ENCODE data around the gene PDAP1.
"Not testable (repeated sequence)": the region's sequence is repeated elsewhere in the genome, so short reads cannot be mapped to it uniquely, and the experiment has no call there.

Gene PDAP1

GRCh38 chr7:99408379-99409191 is at the start of gene PDAP1, which contains the start of gene BUD31:
TSS of gene PDAP1 (minus strand) at chr7:99408597. CDS start at chr7:99408548, 49 bp downstream.
TSS of gene BUD31 (plus strand) at chr7:99408969. CDS start at chr7:99411093, 2,124 bp downstream.
- peak; percentile 96 to 97 for DNase-seq

GRCh38 chr7:99457650-99458493 is 49.5 kb upstream of the PDAP1 start:
- no peak for DNase-seq

GRCh38 chr7:99457050-99457649 is 48.8 kb upstream of the PDAP1 start:
- DNase-seq = no peak

- DNase-seq = no peak
Measured at GRCh38 chr7:99456288-99456687, 47.9 kb upstream of the PDAP1 start.

- DNase-seq = no peak
Measured at GRCh38 chr7:99455874-99456273, 47.5 kb upstream of the PDAP1 start.

GRCh38 chr7:99453105-99453504 is 44.7 kb upstream of the PDAP1 start:
- DNase-seq = no peak

- no peak for DNase-seq
Measured at GRCh38 chr7:99452541-99452940, 44.1 kb upstream of the PDAP1 start.

- DNase-seq = no peak
Measured at GRCh38 chr7:99451936-99452335, 43.5 kb upstream of the PDAP1 start.

- DNase-seq = no peak
Measured at GRCh38 chr7:99449326-99449725, 40.9 kb upstream of the PDAP1 start.

GRCh38 chr7:99448855-99449254 is 40.5 kb upstream of the PDAP1 start:
- DNase-seq = no peak

GRCh38 chr7:99447943-99448342 is 39.5 kb upstream of the PDAP1 start:
- DNase-seq = peak in 1 of 2 experiments; percentile 47

- no peak for DNase-seq
Measured at GRCh38 chr7:99446096-99446495, 37.7 kb upstream of the PDAP1 start.

GRCh38 chr7:99440195-99440594 is 31.8 kb upstream of the PDAP1 start:
- DNase-seq = no peak

- peak; percentile 93 to 98 for DNase-seq
Measured at GRCh38 chr7:99438573-99439480, 30.4 kb upstream of the PDAP1 start, which contains the start of the genes CPSF4 and PTCD1. TSS of gene CPSF4 (plus strand) at chr7:99438943. CDS start at chr7:99439083, 140 bp downstream. TSS of gene PTCD1 (minus strand) at chr7:99438798. CDS start at chr7:99435242, 3,556 bp downstream.

- DNase-seq = no peak
Measured at GRCh38 chr7:99437946-99438572, 29.7 kb upstream of the PDAP1 start.

- no peak for DNase-seq
Measured at GRCh38 chr7:99433158-99433557, 24.8 kb upstream of the PDAP1 start.

GRCh38 chr7:99431756-99432540 is 23.6 kb upstream of the PDAP1 start:
- not testable (repeated sequence) for DNase-seq

- DNase-seq = no peak
Measured at GRCh38 chr7:99429756-99430155, 21.4 kb upstream of the PDAP1 start.

GRCh38 chr7:99428972-99429566 is 20.7 kb upstream of the PDAP1 start:
- no peak for DNase-seq
